ENCODE data around the gene SPAG17. TPM values are rescaled to one million over a fixed set of nuclear protein-coding genes. Genes with fewer than 3 reads are reported as not detected.

SPAG17 gene
- polyA plus RNA-seq, 1 of the 3 experiments (the other 2 are of a cell fraction): not detected

- TF ChIP-seq FOXM1 (IDR thresholded peaks at IDR 0.05; ENCODE audit: low read depth): no peak
- TF ChIP-seq GATA2 (CRISPR knock-in tag; IDR thresholded peaks at IDR 0.05): no peak
- no peak for TF ChIP-seq TEAD4 (IDR thresholded peaks at IDR 0.05; ENCODE audit: borderline replicate concordance, insufficient read depth)
Observed at GRCh38 chr1:117919376-117919775, 265.7 kb downstream of the SPAG17 start (continued).

GRCh38 chr1:117911051-117911450, 274.0 kb downstream of the SPAG17 start:
- no peaks in the 10 kb centered on the region for H3K9me2 ChIP-seq
- no peaks in the 10 kb centered on the region for H3K79me2 ChIP-seq (ENCODE audit: insufficient read depth)
- H3K9me3 ChIP-seq: no peaks in the 10 kb centered on the region
- H3K4me3 ChIP-seq (ENCODE audit: low read depth in 2 of 2, low read length in 1 of 2): no peak overlapping the region
- no peak overlapping the region for H3K27ac ChIP-seq (ENCODE audit: low read depth in 2 of 2, low read length in 1 of 2)
- no peaks in the 10 kb centered on the region for H3F3A ChIP-seq (replicated peaks; ENCODE audit: insufficient read depth)
- no peak overlapping the region for H2AFZ ChIP-seq (ENCODE audit: low read depth)
- H3K27me3 ChIP-seq (ENCODE audit: insufficient read depth): no peaks in the 10 kb centered on the region
- DNase-seq: no peak
- ChIA-PET POLR2A (no interaction called here), CTCF (no interaction called here)
- H3K36me3 ChIP-seq (replicated peaks in 1 of 2; ENCODE audit: control insufficient read depth in 1 of 2, insufficient read depth in 2 of 2, low read length in 1 of 2): peaks cover 79 to 91% of the 10 kb centered on the region in 2 experiments
- no peak overlapping the region for H3K4me2 ChIP-seq
- no peak overlapping the region for H3K9ac ChIP-seq
- TF ChIP-seq RCOR1 (IDR thresholded peaks at IDR 0.05; ENCODE audit: low read length) (no peak), TCF12 (IDR thresholded peaks at IDR 0.05) (no peak), NFIC (IDR thresholded peaks at IDR 0.05; ENCODE audit: borderline replicate concordance) (no peak), MXI1 (IDR thresholded peaks at IDR 0.05; ENCODE audit: low read depth, low read length) (no peak), FOXJ3 (CRISPR knock-in tag; IDR thresholded peaks at IDR 0.05) (no peak)
- TF ChIP-seq, protein P1, sequence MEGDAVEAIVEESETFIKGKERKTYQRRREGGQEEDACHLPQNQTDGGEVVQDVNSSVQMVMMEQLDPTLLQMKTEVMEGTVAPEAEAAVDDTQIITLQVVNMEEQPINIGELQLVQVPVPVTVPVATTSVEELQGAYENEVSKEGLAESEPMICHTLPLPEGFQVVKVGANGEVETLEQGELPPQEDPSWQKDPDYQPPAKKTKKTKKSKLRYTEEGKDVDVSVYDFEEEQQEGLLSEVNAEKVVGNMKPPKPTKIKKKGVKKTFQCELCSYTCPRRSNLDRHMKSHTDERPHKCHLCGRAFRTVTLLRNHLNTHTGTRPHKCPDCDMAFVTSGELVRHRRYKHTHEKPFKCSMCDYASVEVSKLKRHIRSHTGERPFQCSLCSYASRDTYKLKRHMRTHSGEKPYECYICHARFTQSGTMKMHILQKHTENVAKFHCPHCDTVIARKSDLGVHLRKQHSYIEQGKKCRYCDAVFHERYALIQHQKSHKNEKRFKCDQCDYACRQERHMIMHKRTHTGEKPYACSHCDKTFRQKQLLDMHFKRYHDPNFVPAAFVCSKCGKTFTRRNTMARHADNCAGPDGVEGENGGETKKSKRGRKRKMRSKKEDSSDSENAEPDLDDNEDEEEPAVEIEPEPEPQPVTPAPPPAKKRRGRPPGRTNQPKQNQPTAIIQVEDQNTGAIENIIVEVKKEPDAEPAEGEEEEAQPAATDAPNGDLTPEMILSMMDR (IDR thresholded peaks at IDR 0.05): no peak
- H3K4me1 ChIP-seq (ENCODE audit: control insufficient read depth in 1 of 2, insufficient read depth in 2 of 2, low read depth in 1 of 2, low read length in 1 of 2): no peaks in the 10 kb centered on the region
- H4K20me1 ChIP-seq (ENCODE audit: insufficient read depth): no peaks in the 10 kb centered on the region

GRCh38 chr1:117905019-117905418, 280.0 kb downstream of the SPAG17 start:
- POLR2A ChIA-PET: no interaction called here
- 96% methylated on average over 2 of the region's 2 CpGs for WGBS (ENCODE audit: low lambda C conversion rate)

More at GRCh38 chr1:117905019-117905418, 280.0 kb downstream of the SPAG17 start:
- Histone ChIP-seq H3K4me2 (no peak overlapping the region), H2AFZ (ENCODE audit: low read depth) (no peak overlapping the region), H3K4me3 (ENCODE audit: low read depth in 2 of 2, low read length in 1 of 2) (no peak overlapping the region), H3K27ac (ENCODE audit: low read depth in 2 of 2, low read length in 1 of 2) (no peak overlapping the region), H3K36me3 (replicated peaks in 1 of 2; ENCODE audit: control insufficient read depth in 1 of 2, insufficient read depth in 2 of 2, low read length in 1 of 2) (peaks cover 71 to 80% of the 10 kb centered on the region in 2 experiments), H3K27me3 (ENCODE audit: insufficient read depth) (no peaks in the 10 kb centered on the region), H3K9me3 (no peaks in the 10 kb centered on the region), H4K20me1 (ENCODE audit: insufficient read depth) (no peaks in the 10 kb centered on the region), H3F3A (replicated peaks; ENCODE audit: insufficient read depth) (no peaks in the 10 kb centered on the region), H3K4me1 (ENCODE audit: control insufficient read depth in 1 of 2, insufficient read depth in 2 of 2, low read depth in 1 of 2, low read length in 1 of 2) (no peaks in the 10 kb centered on the region), H3K79me2 (ENCODE audit: insufficient read depth) (no peaks in the 10 kb centered on the region), H3K9me2 (no peaks in the 10 kb centered on the region), H3K9ac (no peak overlapping the region)
- CTCF ChIA-PET: interaction anchor here (4.1 kb wide), 1 partner anchor 10 kb away, joined by 22 read pairs; no protein-coding TSS in a partner anchor
- TF ChIP-seq FOXJ3 (CRISPR knock-in tag; IDR thresholded peaks at IDR 0.05): no peak
- TF ChIP-seq FOSL2 (IDR thresholded peaks at IDR 0.05; ENCODE audit: borderline replicate concordance, low read depth): no peak
- no peak for TF ChIP-seq EP300 (IDR thresholded peaks at IDR 0.05; ENCODE audit: borderline replicate concordance in 1 of 2, low read depth in 1 of 2, low read length in 1 of 2)
- TF ChIP-seq EZH2phosphoT487 (IDR thresholded peaks at IDR 0.05; ENCODE audit: borderline replicate concordance, low read depth): no peak
- TF ChIP-seq, protein P2, sequence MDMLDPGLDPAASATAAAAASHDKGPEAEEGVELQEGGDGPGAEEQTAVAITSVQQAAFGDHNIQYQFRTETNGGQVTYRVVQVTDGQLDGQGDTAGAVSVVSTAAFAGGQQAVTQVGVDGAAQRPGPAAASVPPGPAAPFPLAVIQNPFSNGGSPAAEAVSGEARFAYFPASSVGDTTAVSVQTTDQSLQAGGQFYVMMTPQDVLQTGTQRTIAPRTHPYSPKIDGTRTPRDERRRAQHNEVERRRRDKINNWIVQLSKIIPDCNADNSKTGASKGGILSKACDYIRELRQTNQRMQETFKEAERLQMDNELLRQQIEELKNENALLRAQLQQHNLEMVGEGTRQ (IDR thresholded peaks at IDR 0.05; ENCODE audit: borderline replicate concordance, low read depth, low read length): no peak
- no peak for TF ChIP-seq PBX3 (IDR thresholded peaks at IDR 0.05)
- no peak for TF ChIP-seq GATA2 (CRISPR knock-in tag; IDR thresholded peaks at IDR 0.05)
- DNase-seq: no peak
